ENCODE data around the gene MRPS33. TPM values are rescaled to one million over a fixed set of nuclear protein-coding genes. Genes with fewer than 3 reads are reported as not detected.

MRPS33 gene
- total and polyA plus RNA-seq, 2 of the 13 experiments (the other 11 are each of a cell fraction or from before 2014, with no cell fraction given), result 50.9 to 91.0 TPM

DNA sequence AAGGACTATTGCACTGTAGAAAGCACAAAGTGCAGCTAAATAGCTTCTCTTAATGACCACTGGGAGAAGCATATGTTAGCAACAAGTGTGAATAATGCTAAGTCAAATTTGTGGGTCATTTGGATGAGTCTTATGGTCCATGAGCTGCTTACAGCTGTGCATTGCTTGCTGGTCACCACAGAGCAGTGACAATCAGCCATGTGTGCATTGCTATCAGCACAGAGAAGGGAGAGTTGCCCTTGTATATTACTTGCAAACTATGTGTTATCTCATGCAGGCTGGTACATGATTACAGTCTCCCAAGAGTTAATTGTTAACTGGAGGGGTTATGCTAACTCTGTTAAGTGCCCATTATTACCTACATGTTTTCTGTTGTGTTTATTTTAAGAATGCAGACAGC lies 25.7 kb downstream of the MRPS33 start (continued):
- TF ChIP-seq, protein P1, sequence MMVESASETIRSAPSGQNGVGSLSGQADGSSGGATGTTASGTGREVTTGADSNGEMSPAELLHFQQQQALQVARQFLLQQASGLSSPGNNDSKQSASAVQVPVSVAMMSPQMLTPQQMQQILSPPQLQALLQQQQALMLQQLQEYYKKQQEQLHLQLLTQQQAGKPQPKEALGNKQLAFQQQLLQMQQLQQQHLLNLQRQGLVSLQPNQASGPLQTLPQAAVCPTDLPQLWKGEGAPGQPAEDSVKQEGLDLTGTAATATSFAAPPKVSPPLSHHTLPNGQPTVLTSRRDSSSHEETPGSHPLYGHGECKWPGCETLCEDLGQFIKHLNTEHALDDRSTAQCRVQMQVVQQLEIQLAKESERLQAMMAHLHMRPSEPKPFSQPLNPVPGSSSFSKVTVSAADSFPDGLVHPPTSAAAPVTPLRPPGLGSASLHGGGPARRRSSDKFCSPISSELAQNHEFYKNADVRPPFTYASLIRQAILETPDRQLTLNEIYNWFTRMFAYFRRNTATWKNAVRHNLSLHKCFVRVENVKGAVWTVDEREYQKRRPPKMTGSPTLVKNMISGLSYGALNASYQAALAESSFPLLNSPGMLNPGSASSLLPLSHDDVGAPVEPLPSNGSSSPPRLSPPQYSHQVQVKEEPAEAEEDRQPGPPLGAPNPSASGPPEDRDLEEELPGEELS (CRISPR knock-in tag; IDR thresholded peaks at IDR 0.05), result peak; percentile 57; the same call in 1 of the 2 replicates
- TF ChIP-seq KAT7 (CRISPR knock-in tag; IDR thresholded peaks at IDR 0.05; ENCODE audit: borderline replicate concordance) (no peak), TBL1XR1 (IDR thresholded peaks at IDR 0.05; ENCODE audit: borderline replicate concordance, low read length, partially characterized antibody) (no peak), ZNF546 (CRISPR knock-in tag; conservative IDR thresholded peaks at IDR 0.05) (no peak), GTF2F1 (IDR thresholded peaks at IDR 0.05; ENCODE audit: low read length) (no peak), PHF5A (CRISPR knock-in tag; IDR thresholded peaks at IDR 0.05; ENCODE audit: low read depth, unreplicated experiment) (no peak), EP300 (IDR thresholded peaks at IDR 0.05; ENCODE audit: low read depth in 2 of 2, low read length in 2 of 2) (peak in 1 of 2 experiments; percentile 22; a peak in 1 of 4 replicates), EP300 (CRISPR knock-in tag; IDR thresholded peaks at IDR 0.05; ENCODE audit: borderline replicate concordance) (no peak), KMT2A (CRISPR knock-in tag; IDR thresholded peaks at IDR 0.05) (no peak), ZNF563 (CRISPR knock-in tag; IDR thresholded peaks at IDR 0.05) (no peak), ZFP1 (CRISPR knock-in tag; IDR thresholded peaks at IDR 0.05) (no peak), NFE2L2 (IDR thresholded peaks at IDR 0.05; ENCODE audit: low read length) (no peak), ZC3H4 (CRISPR knock-in tag; IDR thresholded peaks at IDR 0.05; ENCODE audit: borderline replicate concordance) (no peak), NFE2 (CRISPR knock-in tag; IDR thresholded peaks at IDR 0.05) (no peak)
- TF ChIP-seq, protein P2, sequence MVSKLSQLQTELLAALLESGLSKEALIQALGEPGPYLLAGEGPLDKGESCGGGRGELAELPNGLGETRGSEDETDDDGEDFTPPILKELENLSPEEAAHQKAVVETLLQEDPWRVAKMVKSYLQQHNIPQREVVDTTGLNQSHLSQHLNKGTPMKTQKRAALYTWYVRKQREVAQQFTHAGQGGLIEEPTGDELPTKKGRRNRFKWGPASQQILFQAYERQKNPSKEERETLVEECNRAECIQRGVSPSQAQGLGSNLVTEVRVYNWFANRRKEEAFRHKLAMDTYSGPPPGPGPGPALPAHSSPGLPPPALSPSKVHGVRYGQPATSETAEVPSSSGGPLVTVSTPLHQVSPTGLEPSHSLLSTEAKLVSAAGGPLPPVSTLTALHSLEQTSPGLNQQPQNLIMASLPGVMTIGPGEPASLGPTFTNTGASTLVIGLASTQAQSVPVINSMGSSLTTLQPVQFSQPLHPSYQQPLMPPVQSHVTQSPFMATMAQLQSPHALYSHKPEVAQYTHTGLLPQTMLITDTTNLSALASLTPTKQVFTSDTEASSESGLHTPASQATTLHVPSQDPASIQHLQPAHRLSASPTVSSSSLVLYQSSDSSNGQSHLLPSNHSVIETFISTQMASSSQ (IDR thresholded peaks at IDR 0.05; ENCODE audit: low read depth), result peak; percentile 73
- TF ChIP-seq, protein P2 (CRISPR knock-in tag; IDR thresholded peaks at IDR 0.05; ENCODE audit: borderline replicate concordance), result peak; percentile 69; the same call in 1 of the 2 replicates
- TF ChIP-seq, protein P3, sequence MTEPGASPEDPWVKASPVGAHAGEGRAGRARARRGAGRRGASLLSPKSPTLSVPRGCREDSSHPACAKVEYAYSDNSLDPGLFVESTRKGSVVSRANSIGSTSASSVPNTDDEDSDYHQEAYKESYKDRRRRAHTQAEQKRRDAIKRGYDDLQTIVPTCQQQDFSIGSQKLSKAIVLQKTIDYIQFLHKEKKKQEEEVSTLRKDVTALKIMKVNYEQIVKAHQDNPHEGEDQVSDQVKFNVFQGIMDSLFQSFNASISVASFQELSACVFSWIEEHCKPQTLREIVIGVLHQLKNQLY (CRISPR knock-in tag; IDR thresholded peaks at IDR 0.05), result no peak
- TF ChIP-seq, protein P4, sequence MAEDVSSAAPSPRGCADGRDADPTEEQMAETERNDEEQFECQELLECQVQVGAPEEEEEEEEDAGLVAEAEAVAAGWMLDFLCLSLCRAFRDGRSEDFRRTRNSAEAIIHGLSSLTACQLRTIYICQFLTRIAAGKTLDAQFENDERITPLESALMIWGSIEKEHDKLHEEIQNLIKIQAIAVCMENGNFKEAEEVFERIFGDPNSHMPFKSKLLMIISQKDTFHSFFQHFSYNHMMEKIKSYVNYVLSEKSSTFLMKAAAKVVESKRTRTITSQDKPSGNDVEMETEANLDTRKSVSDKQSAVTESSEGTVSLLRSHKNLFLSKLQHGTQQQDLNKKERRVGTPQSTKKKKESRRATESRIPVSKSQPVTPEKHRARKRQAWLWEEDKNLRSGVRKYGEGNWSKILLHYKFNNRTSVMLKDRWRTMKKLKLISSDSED (CRISPR knock-in tag; IDR thresholded peaks at IDR 0.05), result no peak
- TF ChIP-seq, protein P5, sequence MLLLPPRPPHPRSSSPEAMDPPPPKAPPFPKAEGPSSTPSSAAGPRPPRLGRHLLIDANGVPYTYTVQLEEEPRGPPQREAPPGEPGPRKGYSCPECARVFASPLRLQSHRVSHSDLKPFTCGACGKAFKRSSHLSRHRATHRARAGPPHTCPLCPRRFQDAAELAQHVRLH (CRISPR knock-in tag; IDR thresholded peaks at IDR 0.05; ENCODE audit: borderline replicate concordance, low read depth), result no peak
- TF ChIP-seq, protein P6, sequence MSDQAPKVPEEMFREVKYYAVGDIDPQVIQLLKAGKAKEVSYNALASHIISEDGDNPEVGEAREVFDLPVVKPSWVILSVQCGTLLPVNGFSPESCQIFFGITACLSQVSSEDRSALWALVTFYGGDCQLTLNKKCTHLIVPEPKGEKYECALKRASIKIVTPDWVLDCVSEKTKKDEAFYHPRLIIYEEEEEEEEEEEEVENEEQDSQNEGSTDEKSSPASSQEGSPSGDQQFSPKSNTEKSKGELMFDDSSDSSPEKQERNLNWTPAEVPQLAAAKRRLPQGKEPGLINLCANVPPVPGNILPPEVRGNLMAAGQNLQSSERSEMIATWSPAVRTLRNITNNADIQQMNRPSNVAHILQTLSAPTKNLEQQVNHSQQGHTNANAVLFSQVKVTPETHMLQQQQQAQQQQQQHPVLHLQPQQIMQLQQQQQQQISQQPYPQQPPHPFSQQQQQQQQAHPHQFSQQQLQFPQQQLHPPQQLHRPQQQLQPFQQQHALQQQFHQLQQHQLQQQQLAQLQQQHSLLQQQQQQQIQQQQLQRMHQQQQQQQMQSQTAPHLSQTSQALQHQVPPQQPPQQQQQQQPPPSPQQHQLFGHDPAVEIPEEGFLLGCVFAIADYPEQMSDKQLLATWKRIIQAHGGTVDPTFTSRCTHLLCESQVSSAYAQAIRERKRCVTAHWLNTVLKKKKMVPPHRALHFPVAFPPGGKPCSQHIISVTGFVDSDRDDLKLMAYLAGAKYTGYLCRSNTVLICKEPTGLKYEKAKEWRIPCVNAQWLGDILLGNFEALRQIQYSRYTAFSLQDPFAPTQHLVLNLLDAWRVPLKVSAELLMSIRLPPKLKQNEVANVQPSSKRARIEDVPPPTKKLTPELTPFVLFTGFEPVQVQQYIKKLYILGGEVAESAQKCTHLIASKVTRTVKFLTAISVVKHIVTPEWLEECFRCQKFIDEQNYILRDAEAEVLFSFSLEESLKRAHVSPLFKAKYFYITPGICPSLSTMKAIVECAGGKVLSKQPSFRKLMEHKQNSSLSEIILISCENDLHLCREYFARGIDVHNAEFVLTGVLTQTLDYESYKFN (CRISPR knock-in tag; conservative IDR thresholded peaks at IDR 0.05), result peak; percentile 48

Data from HepG2 (cell line).